ENCODE measurements around the gene BMPR2. TPM values are rescaled to one million over a fixed set of nuclear protein-coding genes. Genes with fewer than 3 reads are reported as not detected.

The BMPR2 gene
- total RNA-seq, 1 experiment from 2014 or later, result 27.4 TPM

DNA sequence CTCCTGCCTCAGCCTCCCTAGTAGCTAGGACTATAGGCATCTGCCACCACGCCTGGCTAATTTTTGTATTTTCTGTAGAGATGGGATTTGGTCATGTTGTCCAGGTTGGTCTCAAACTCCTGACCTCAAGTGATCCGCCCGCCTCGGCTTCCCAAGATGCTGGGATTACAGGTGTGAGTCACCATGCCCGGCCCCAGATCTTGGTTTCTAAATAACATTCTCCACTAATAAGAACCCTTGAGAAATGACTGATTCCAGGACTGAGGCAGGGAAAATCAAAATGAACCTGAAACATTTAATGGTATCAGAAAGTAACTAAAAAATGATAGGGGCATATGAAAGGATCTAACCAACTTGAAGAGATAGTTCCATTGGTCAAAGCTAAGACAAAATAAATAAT is 34.0 kb downstream of the BMPR2 start:
- Mint-ChIP-seq H3K9me3 (ENCODE audit: unreplicated experiment) (no peaks in the 10 kb centered on the region), H3K27me3 (ENCODE audit: insufficient read depth, unreplicated experiment) (no peaks in the 10 kb centered on the region), H3K4me1 (ENCODE audit: insufficient read depth, unreplicated experiment) (peaks cover 14% of the 10 kb centered on the region), H3K36me3 (ENCODE audit: insufficient read depth, unreplicated experiment) (no peaks in the 10 kb centered on the region), H3K4me3 (ENCODE audit: unreplicated experiment) (no peak overlapping the region), H3K27ac (ENCODE audit: low read depth, unreplicated experiment) (no peak overlapping the region)
- DNase-seq (ENCODE audit: unreplicated experiment), result peak; percentile 9
- ChIA-PET CTCF (no interaction called here), POLR2A (no interaction called here)
- TF ChIP-seq, protein P1, sequence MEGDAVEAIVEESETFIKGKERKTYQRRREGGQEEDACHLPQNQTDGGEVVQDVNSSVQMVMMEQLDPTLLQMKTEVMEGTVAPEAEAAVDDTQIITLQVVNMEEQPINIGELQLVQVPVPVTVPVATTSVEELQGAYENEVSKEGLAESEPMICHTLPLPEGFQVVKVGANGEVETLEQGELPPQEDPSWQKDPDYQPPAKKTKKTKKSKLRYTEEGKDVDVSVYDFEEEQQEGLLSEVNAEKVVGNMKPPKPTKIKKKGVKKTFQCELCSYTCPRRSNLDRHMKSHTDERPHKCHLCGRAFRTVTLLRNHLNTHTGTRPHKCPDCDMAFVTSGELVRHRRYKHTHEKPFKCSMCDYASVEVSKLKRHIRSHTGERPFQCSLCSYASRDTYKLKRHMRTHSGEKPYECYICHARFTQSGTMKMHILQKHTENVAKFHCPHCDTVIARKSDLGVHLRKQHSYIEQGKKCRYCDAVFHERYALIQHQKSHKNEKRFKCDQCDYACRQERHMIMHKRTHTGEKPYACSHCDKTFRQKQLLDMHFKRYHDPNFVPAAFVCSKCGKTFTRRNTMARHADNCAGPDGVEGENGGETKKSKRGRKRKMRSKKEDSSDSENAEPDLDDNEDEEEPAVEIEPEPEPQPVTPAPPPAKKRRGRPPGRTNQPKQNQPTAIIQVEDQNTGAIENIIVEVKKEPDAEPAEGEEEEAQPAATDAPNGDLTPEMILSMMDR (IDR thresholded peaks at IDR 0.05; ENCODE audit: unreplicated experiment), result no peak
- intact Hi-C loops (cut with micrococcal nuclease), result no loop called here
- no TSS peak for BruUV-seq (replicated peaks)

DNA sequence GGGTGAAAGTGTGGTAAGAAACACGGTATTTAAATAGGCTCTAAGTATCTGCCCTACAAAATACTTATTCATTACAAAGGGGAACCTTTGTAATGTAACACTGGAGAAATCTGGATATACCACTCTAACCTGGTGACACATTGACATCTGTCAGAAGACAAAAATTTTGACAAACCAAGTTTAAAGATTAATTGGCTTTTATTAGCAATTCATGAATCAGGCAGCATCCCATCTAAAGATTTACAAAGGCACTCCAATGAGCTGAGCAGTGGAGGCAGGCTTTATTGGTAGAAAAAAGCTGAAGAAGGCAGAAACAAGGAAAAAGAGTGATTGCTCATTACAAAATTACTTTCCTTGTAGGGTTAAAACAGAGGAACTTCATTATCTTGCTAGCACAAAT is 35.0 kb downstream of the BMPR2 start:
- no TSS peak for BruUV-seq (replicated peaks)
- Mint-ChIP-seq H3K9me3 (ENCODE audit: unreplicated experiment) (no peaks in the 10 kb centered on the region), H3K27me3 (ENCODE audit: insufficient read depth, unreplicated experiment) (no peaks in the 10 kb centered on the region), H3K4me3 (ENCODE audit: unreplicated experiment) (no peak overlapping the region), H3K27ac (ENCODE audit: low read depth, unreplicated experiment) (no peak overlapping the region), H3K36me3 (ENCODE audit: insufficient read depth, unreplicated experiment) (no peaks in the 10 kb centered on the region), H3K4me1 (ENCODE audit: insufficient read depth, unreplicated experiment) (peaks cover 14% of the 10 kb centered on the region)
- POLR2A ChIA-PET, result interaction anchor here (0.7 kb wide), 1 partner anchor 168 kb away, joined by 4 read pairs; no protein-coding TSS in a partner anchor
- CTCF ChIA-PET, result no interaction called here
- no peak for DNase-seq (ENCODE audit: unreplicated experiment)
- intact Hi-C loops (cut with micrococcal nuclease), result no loop called here
- TF ChIP-seq, protein P1 (IDR thresholded peaks at IDR 0.05; ENCODE audit: unreplicated experiment), result no peak

DNA sequence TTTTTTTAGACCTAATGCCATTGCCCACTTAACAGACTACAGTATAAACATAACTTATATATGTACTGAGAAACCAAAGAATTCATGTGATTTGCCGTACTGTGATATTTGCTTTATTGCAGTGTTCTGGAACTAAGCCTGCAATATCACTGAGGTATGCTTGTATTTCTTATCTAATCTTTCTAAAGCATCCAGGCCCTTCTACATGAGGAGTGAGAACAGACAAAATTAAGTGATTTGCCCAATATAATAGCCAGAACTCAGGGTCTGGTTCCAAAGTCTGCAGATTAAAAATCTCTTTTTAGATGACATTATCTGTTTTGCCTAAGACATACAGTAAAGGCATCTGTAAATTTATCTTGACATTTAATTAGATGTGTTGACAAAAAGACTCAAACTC is 41.9 kb downstream of the BMPR2 start:
- ChIA-PET CTCF (no interaction called here), POLR2A (no interaction called here)
- no TSS peak for BruUV-seq (replicated peaks)
- no peak for DNase-seq (ENCODE audit: unreplicated experiment)
- Mint-ChIP-seq H3K27me3 (ENCODE audit: insufficient read depth, unreplicated experiment) (no peaks in the 10 kb centered on the region), H3K9me3 (ENCODE audit: unreplicated experiment) (no peaks in the 10 kb centered on the region), H3K36me3 (ENCODE audit: insufficient read depth, unreplicated experiment) (no peaks in the 10 kb centered on the region), H3K4me3 (ENCODE audit: unreplicated experiment) (no peak overlapping the region), H3K4me1 (ENCODE audit: insufficient read depth, unreplicated experiment) (no peaks in the 10 kb centered on the region), H3K27ac (ENCODE audit: low read depth, unreplicated experiment) (no peak overlapping the region)
- intact Hi-C loops (cut with micrococcal nuclease), result no loop called here
- TF ChIP-seq, protein P1 (IDR thresholded peaks at IDR 0.05; ENCODE audit: unreplicated experiment), result no peak

DNA sequence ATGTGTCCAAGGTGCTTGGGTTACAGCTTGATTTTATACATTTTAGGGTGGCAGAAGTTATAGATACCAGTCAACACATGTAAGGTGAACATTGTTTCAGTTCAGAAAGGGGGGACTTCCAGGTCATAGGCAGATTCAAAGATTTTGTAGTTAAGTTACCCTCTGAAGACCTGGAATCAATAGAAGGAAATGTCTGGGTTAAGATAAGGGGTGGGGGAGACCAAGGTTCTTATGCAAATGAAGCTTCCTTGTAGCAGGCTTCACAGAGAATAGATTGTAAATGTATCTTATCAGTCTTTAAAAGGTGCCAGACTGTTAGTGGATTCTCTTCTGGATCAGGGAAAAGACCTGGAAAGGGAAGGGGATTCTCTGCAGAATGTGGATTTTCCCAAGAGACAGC is 42.4 kb downstream of the BMPR2 start:
- no TSS peak for BruUV-seq (replicated peaks)
- Mint-ChIP-seq H3K27ac (ENCODE audit: low read depth, unreplicated experiment) (no peak overlapping the region), H3K36me3 (ENCODE audit: insufficient read depth, unreplicated experiment) (no peaks in the 10 kb centered on the region), H3K27me3 (ENCODE audit: insufficient read depth, unreplicated experiment) (no peaks in the 10 kb centered on the region), H3K4me1 (ENCODE audit: insufficient read depth, unreplicated experiment) (no peaks in the 10 kb centered on the region), H3K9me3 (ENCODE audit: unreplicated experiment) (no peaks in the 10 kb centered on the region), H3K4me3 (ENCODE audit: unreplicated experiment) (no peak overlapping the region)
- ChIA-PET CTCF (no interaction called here), POLR2A (interaction anchor here (0.6 kb wide), 1 partner anchor 18 kb away, joined by 3 read pairs; no protein-coding TSS in a partner anchor)
- TF ChIP-seq, protein P1 (IDR thresholded peaks at IDR 0.05; ENCODE audit: unreplicated experiment), result no peak
- DNase-seq (ENCODE audit: unreplicated experiment), result no peak
- intact Hi-C loops (cut with micrococcal nuclease), result no loop called here
